ENCODE results near the gene ALDH3A1.

GRCh38 chr17:19729900-19730299 is 18.2 kb downstream of the ALDH3A1 start:
- TF ChIP-seq CTCF (IDR thresholded peaks at IDR 0.05; ENCODE audit: low read depth, low read length, poor library complexity, severe bottlenecking) (no peak), EZH2phosphoT487 (IDR thresholded peaks at IDR 0.05; ENCODE audit: borderline replicate concordance, low read length) (no peak)
